ENCODE data around the gene ANO7.

GRCh38 chr2:241153616-241154015 lies 34.9 kb upstream of the ANO7 start:
- no peak for TF ChIP-seq CTCF (IDR thresholded peaks at IDR 0.05)
- no peak for TF ChIP-seq POLR2A (IDR thresholded peaks at IDR 0.05)
